Transverse colon (tissue), 4 donors: ENCODE measurements around the gene FABP2.
"Not testable (repeated sequence)": the region's sequence is repeated elsewhere in the genome, so short reads cannot be mapped to it uniquely, and the experiment has no call there.

ENCODE experiments used
- EP300 ChIP-seq: sonication (generic); formaldehyde crosslinking; IDR thresholded peaks from one replicate; pipeline ENCODE4 v1.6.1; 2017; ENCODE audit warnings: antibody characterized with exemption, low read depth
- POLR2AphosphoS5 ChIP-seq, 3 donors: sonication (generic); formaldehyde crosslinking; IDR thresholded peaks; one replicate each; pipeline ENCODE4 v1.6.1; 2016; ENCODE audit warnings: antibody characterized with exemption in 3 of 3
- TF ChIP-seq, protein P1 (sequence below), 5 experiments: fragments of 200-600 bp in 3 of 5; fragments of 450-650 bp in 2 of 5; sonication (generic) in 3 of 5; IDR thresholded peaks; 1 replicate in 2 of 5; 2 replicates in 3 of 5; pipeline ENCODE4 v1.5.1; 2016 to 2017; ENCODE audit warnings: antibody characterized with exemption in 5 of 5, inconsistent platforms in 3 of 5, mild to moderate bottlenecking in 2 of 5, moderate library complexity in 1 of 5

DNA sequence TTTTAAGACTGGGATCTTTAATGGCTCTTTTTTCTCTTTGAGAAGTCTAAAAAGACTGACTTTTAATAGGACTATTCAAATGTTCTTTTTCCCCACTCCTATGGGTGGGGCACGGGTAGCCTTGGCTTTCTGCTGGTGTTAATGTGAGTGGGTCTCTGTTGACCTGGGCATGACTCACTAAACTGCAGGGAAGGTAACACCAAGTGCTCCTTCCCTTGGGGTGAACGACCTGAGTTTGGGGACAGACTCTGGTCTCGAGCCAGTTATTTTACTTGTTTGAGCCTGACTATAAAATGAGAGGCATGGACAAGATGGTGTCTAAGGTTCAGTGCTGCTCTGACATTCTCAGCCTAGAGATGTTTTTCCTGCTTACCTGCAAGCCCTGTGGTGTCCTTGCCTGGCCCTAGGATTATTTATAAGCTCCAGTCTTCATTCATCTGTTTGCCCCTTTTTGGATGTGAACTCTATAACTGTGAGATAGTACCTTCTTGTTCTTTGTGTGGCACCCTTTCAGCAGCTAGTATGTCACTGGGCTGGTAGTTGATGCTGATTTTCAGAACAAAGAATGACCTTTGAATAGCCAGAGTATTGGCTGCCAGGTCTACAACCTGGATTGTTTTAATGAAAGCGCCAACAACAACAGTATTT is 14.5 kb upstream of the FABP2 start:
- TF ChIP-seq, protein P1, sequence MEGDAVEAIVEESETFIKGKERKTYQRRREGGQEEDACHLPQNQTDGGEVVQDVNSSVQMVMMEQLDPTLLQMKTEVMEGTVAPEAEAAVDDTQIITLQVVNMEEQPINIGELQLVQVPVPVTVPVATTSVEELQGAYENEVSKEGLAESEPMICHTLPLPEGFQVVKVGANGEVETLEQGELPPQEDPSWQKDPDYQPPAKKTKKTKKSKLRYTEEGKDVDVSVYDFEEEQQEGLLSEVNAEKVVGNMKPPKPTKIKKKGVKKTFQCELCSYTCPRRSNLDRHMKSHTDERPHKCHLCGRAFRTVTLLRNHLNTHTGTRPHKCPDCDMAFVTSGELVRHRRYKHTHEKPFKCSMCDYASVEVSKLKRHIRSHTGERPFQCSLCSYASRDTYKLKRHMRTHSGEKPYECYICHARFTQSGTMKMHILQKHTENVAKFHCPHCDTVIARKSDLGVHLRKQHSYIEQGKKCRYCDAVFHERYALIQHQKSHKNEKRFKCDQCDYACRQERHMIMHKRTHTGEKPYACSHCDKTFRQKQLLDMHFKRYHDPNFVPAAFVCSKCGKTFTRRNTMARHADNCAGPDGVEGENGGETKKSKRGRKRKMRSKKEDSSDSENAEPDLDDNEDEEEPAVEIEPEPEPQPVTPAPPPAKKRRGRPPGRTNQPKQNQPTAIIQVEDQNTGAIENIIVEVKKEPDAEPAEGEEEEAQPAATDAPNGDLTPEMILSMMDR (IDR thresholded peaks at IDR 0.05): not testable (repeated sequence)
- TF ChIP-seq EP300; POLR2AphosphoS5 (IDR thresholded peaks at IDR 0.05): not testable (repeated sequence)
